WERI-Rb-1 (cell line): ENCODE measurements around the gene CFAP410.
A peak's percentile ranks its signal among the peaks of the same experiment; 100 is the strongest.

Source experiments
- DNase-seq: peaks from one replicate; pipeline ENCODE4 v3.0.0-alpha.2; 2020
- H3K27ac ChIP-seq: fragments of 250-450 bp; sonication (Bioruptor Pico); 2 replicates; pipeline ENCODE4 v1.5.1; 2020; ENCODE audit warnings: mild to moderate bottlenecking, moderate library complexity
- H3K27me3 ChIP-seq: fragments of 250-450 bp; sonication (Bioruptor Pico); 2 replicates; pipeline ENCODE4 v1.5.1; 2021; ENCODE audit warnings: mild to moderate bottlenecking, low read depth, moderate library complexity; ENCODE audit not compliant: insufficient read depth, severe bottlenecking
- H3K36me3 ChIP-seq: fragments of 250-450 bp; sonication (Bioruptor Pico); 2 replicates; pipeline ENCODE4 v1.5.1; 2020; ENCODE audit warnings: mild to moderate bottlenecking, moderate library complexity
- H3K4me3 ChIP-seq: 2 replicates; pipeline ENCODE4 v1.5.1; 2011; ENCODE audit warnings: low read depth, mild to moderate bottlenecking, control low read depth, low read length
- H3K9me3 ChIP-seq: fragments of 250-450 bp; sonication (Bioruptor Pico); 2 replicates; pipeline ENCODE4 v1.5.1; 2021; ENCODE audit warnings: mild to moderate bottlenecking, moderate library complexity; ENCODE audit not compliant: severe bottlenecking
- CTCF ChIP-seq: IDR thresholded peaks from 2 replicates; pipeline ENCODE4 v1.5.1; 2011; ENCODE audit warnings: low read depth, mild to moderate bottlenecking, control low read depth, inconsistent platforms, low read length

Gene CFAP410

GRCh38 chr21:44312089-44312488 is 27.1 kb downstream of the CFAP410 start:
- TF ChIP-seq CTCF = no peak
- Histone ChIP-seq H3K36me3 (peaks cover 84% of the 10 kb centered on the region), H3K4me3 (no peak overlapping the region), H3K27me3 (no peaks in the 10 kb centered on the region), H3K27ac (no peak overlapping the region), H3K9me3 (no peaks in the 10 kb centered on the region)
- DNase-seq = no peak

GRCh38 chr21:44310628-44311507 is 28.3 kb downstream of the CFAP410 start:
- Histone ChIP-seq H3K27ac (no peak overlapping the region), H3K27me3 (no peaks in the 10 kb centered on the region), H3K4me3 (no peak overlapping the region), H3K36me3 (peaks cover 82% of the 10 kb centered on the region), H3K9me3 (no peaks in the 10 kb centered on the region)
- no peak for DNase-seq
- TF ChIP-seq CTCF = 0 out of 2 replicates have a peak, but pooled peaks have one; percentile 14

GRCh38 chr21:44306936-44307704 is 32.1 kb downstream of the CFAP410 start:
- Histone ChIP-seq H3K9me3 (no peaks in the 10 kb centered on the region), H3K27me3 (no peaks in the 10 kb centered on the region), H3K36me3 (peaks cover 48% of the 10 kb centered on the region), H3K4me3 (no peak overlapping the region), H3K27ac (no peak overlapping the region)
- no peak for TF ChIP-seq CTCF
- DNase-seq = no peak

GRCh38 chr21:44305691-44306090 is 33.5 kb downstream of the CFAP410 start:
- TF ChIP-seq CTCF = no peak
- no peak for DNase-seq
- peaks cover 33% of the 10 kb centered on the region for H3K36me3 ChIP-seq
- peak overlapping the region; percentile 84 for H3K27ac ChIP-seq
- no peak overlapping the region for H3K4me3 ChIP-seq
- H3K27me3 ChIP-seq = no peaks in the 10 kb centered on the region
- no peaks in the 10 kb centered on the region for H3K9me3 ChIP-seq

GRCh38 chr21:44304877-44305293 is 34.3 kb downstream of the CFAP410 start:
- peaks cover 25% of the 10 kb centered on the region for H3K36me3 ChIP-seq
- H3K9me3 ChIP-seq = no peaks in the 10 kb centered on the region
- no peaks in the 10 kb centered on the region for H3K27me3 ChIP-seq
- peak; percentile 83 for DNase-seq
- peak; percentile 94 for TF ChIP-seq CTCF
- H3K4me3 ChIP-seq = no peak overlapping the region
- peak overlapping the region; percentile 84 for H3K27ac ChIP-seq
